Loucy (cell line): ENCODE results near the gene LCA5.

ENCODE experiments used
- H2AFZ ChIP-seq: fragments of 200-600 bp; sonication (generic); 2 replicates; pipeline ENCODE4 v1.6.0; 2016; ENCODE audit warnings: antibody characterized with exemption, mild to moderate bottlenecking, low read length, moderate library complexity
- H3F3A ChIP-seq: fragments of 200-600 bp; 2 replicates; pipeline ENCODE4 v1.6.0; 2016; ENCODE audit warnings: antibody characterized with exemption, low read depth, mild to moderate bottlenecking
- H3K27me3 ChIP-seq: fragments of 200-600 bp; sonication (generic); 2 replicates; pipeline ENCODE4 v1.6.1; 2014; ENCODE audit warnings: low read length, mild to moderate bottlenecking; ENCODE audit not compliant: insufficient read depth, poor library complexity, severe bottlenecking
- H3K36me3 ChIP-seq: fragments of 200-600 bp; sonication (generic); 2 replicates; pipeline ENCODE4 v1.6.1; 2016; ENCODE audit warnings: low read length; ENCODE audit not compliant: insufficient read depth
- H3K4me1 ChIP-seq: fragments of 200-600 bp; sonication (generic); 2 replicates; pipeline ENCODE4 v1.5.1; 2014; ENCODE audit warnings: low read length, mild to moderate bottlenecking; ENCODE audit not compliant: insufficient read depth, poor library complexity, severe bottlenecking
- H3K4me2 ChIP-seq: fragments of 200-600 bp; sonication (generic); 2 replicates; pipeline ENCODE4 v1.6.0; 2014; ENCODE audit warnings: antibody characterized with exemption, low read length, low read depth, mild to moderate bottlenecking; ENCODE audit not compliant: poor library complexity, severe bottlenecking
- H3K4me3 ChIP-seq: fragments of 200-600 bp; sonication (generic); 2 replicates; pipeline ENCODE4 v1.5.1; 2014; ENCODE audit warnings: low read length, mild to moderate bottlenecking, mixed read lengths; ENCODE audit not compliant: poor library complexity, severe bottlenecking
- H3K79me2 ChIP-seq: fragments of 200-600 bp; sonication (generic); 2 replicates; pipeline ENCODE4 v1.6.1; 2014; ENCODE audit warnings: low read length; ENCODE audit not compliant: insufficient read depth
- H3K9ac ChIP-seq: fragments of 200-600 bp; sonication (generic); 2 replicates; pipeline ENCODE4 v1.6.0; 2014; ENCODE audit warnings: mild to moderate bottlenecking, low read depth, low read length, moderate library complexity; ENCODE audit not compliant: poor library complexity, severe bottlenecking
- H3K9me2 ChIP-seq: fragments of 200-600 bp; sonication (generic); replicated peaks from 2 replicates; pipeline ENCODE4 v1.6.1; 2016; ENCODE audit warnings: low read depth, low read length, mixed read lengths
- H3K9me3 ChIP-seq: fragments of 200-600 bp; sonication (generic); 2 replicates; pipeline ENCODE4 v1.6.1; 2014; ENCODE audit warnings: mild to moderate bottlenecking, antibody characterized with exemption, low read length, low read depth; ENCODE audit not compliant: insufficient read depth
- H4K20me1 ChIP-seq: fragments of 200-600 bp; sonication (generic); 2 replicates; pipeline ENCODE4 v1.6.0; 2014; ENCODE audit warnings: antibody characterized with exemption, low read length, mild to moderate bottlenecking; ENCODE audit not compliant: insufficient read depth, poor library complexity, severe bottlenecking
- CTCF ChIP-seq: fragments of 200-600 bp; sonication (generic); conservative IDR thresholded peaks from 2 replicates; pipeline ENCODE4 v1.5.1; 2014; ENCODE audit warnings: mild to moderate bottlenecking, antibody characterized with exemption, low read length
- EZH2phosphoT487 ChIP-seq: fragments of 200-600 bp; IDR thresholded peaks from 2 replicates; pipeline ENCODE4 v1.6.1; 2018; ENCODE audit warnings: antibody characterized with exemption, mild to moderate bottlenecking, moderate library complexity, borderline replicate concordance

The LCA5 gene

GRCh38 chr6:79526897-79527296 is 10.3 kb downstream of the LCA5 start:
- Histone ChIP-seq H3K36me3 (no peaks in the 10 kb centered on the region), H3K79me2 (no peaks in the 10 kb centered on the region), H3K4me1 (no peaks in the 10 kb centered on the region), H3F3A (no peaks in the 10 kb centered on the region), H3K4me2 (no peak overlapping the region), H4K20me1 (no peaks in the 10 kb centered on the region), H3K4me3 (no peak overlapping the region), H3K9ac (no peak overlapping the region), H3K27me3 (no peaks in the 10 kb centered on the region), H2AFZ (no peak overlapping the region), H3K9me3 (no peaks in the 10 kb centered on the region), H3K9me2 (no peaks in the 10 kb centered on the region)
- TF ChIP-seq CTCF (no peak), EZH2phosphoT487 (no peak)

GRCh38 chr6:79525272-79526100 is 11.7 kb downstream of the LCA5 start:
- Histone ChIP-seq H3K9me3 (no peaks in the 10 kb centered on the region), H3K4me3 (no peak overlapping the region), H3K79me2 (no peaks in the 10 kb centered on the region), H3K4me1 (no peaks in the 10 kb centered on the region), H3K27me3 (no peaks in the 10 kb centered on the region), H3F3A (no peaks in the 10 kb centered on the region), H3K9ac (no peak overlapping the region), H4K20me1 (no peaks in the 10 kb centered on the region), H3K9me2 (no peaks in the 10 kb centered on the region), H3K36me3 (no peaks in the 10 kb centered on the region), H2AFZ (no peak overlapping the region), H3K4me2 (no peak overlapping the region)
- no peak for TF ChIP-seq EZH2phosphoT487
- TF ChIP-seq CTCF = no peak

- no peaks in the 10 kb centered on the region for H3F3A ChIP-seq
- no peaks in the 10 kb centered on the region for H3K9me3 ChIP-seq
- no peaks in the 10 kb centered on the region for H3K4me1 ChIP-seq
- no peaks in the 10 kb centered on the region for H3K9me2 ChIP-seq
- H3K9ac ChIP-seq = no peak overlapping the region
- H2AFZ ChIP-seq = no peak overlapping the region
- no peaks in the 10 kb centered on the region for H3K36me3 ChIP-seq
- H3K27me3 ChIP-seq = no peaks in the 10 kb centered on the region
- H3K4me3 ChIP-seq = no peak overlapping the region
- H3K4me2 ChIP-seq = no peak overlapping the region
- no peaks in the 10 kb centered on the region for H3K79me2 ChIP-seq
- no peaks in the 10 kb centered on the region for H4K20me1 ChIP-seq
- TF ChIP-seq CTCF (no peak), EZH2phosphoT487 (no peak)
These were observed 13.2 kb downstream of the LCA5 start for GRCh38 chr6:79524065-79524464.
